GM12878 (cell line): Measurements from ENCODE around the gene THADA. TPM values are rescaled to one million over a fixed set of nuclear protein-coding genes. Genes with fewer than 3 reads are reported as not detected.

Experiments used
- ATAC-seq: fragments of 200-7000 bp; cut with Tn5 transposase; 3 replicates; pipeline ENCODE4 v1.9.1; 2020; ENCODE audit warnings: mild to moderate bottlenecking, moderate library complexity
- BruUV-seq: library from RNA; stranded (reverse); fragments of 400-500 nt; replicated peaks from 2 replicates; lab custom pipeline; 2021; lab: Mats Ljungman, UMichigan
- CTCF ChIA-PET: fragments of 300-600 bp; sonication (Branson Sonifier 250); formaldehyde crosslinking; extraction: SDS; loops from one replicate; lab custom pipeline; 2021; ENCODE audit warnings: inconsistent platforms; lab: Yijun Ruan, JAX
- POLR2A ChIA-PET: fragments of 350-600 bp; formaldehyde crosslinking; extraction: SDS; loops from one replicate; lab custom pipeline; 2021; ENCODE audit warnings: inconsistent platforms; lab: Charles Lee
- RAD21 ChIA-PET: fragments of 300-600 bp; sonication (Branson Sonifier 250); formaldehyde crosslinking; loops from one replicate; lab custom pipeline; 2023; ENCODE audit warnings: antibody characterized with exemption; ENCODE audit not compliant: unreplicated experiment; lab: Charles Lee
- SMC1A ChIA-PET: fragments of 300-600 bp; sonication (Branson Sonifier 250); formaldehyde crosslinking; loops from one replicate; lab custom pipeline; 2023; ENCODE audit not compliant: unreplicated experiment, uncharacterized antibody; lab: Charles Lee
- DNase-seq: peaks from one replicate; pipeline ENCODE4 v3.0.0-alpha.2; 2011; ENCODE audit warnings: low read depth, low spot score
- FAIRE-seq: peaks from 3 replicates; lab custom pipeline; 2011; peaks lifted over from hg19 to GRCh38; lab: Jason Lieb, UNC
- H2AFZ ChIP-seq: 2 replicates; pipeline ENCODE4 v1.6.0; 2011; ENCODE audit warnings: low read depth, low read length, control low read depth; ENCODE audit not compliant: control insufficient read depth
- H3K27ac ChIP-seq: 2 replicates; pipeline ENCODE4 v1.5.1; 2011; ENCODE audit warnings: control low read depth; ENCODE audit not compliant: control insufficient read depth, insufficient read depth
- H3K27me3 ChIP-seq, 2 experiments: replicated peaks in 1 of 2; 2 replicates each; pipeline versions ENCODE4 v1.6.0 to v1.6.1; 2011; ENCODE audit warnings: low read length in 1 of 2; ENCODE audit not compliant: control insufficient read depth in 2 of 2, insufficient read depth in 2 of 2
- H3K36me3 ChIP-seq, 2 experiments: 2 replicates each; pipeline ENCODE4 v1.5.1; 2011; ENCODE audit warnings: low read length in 1 of 2; ENCODE audit not compliant: control insufficient read depth in 2 of 2, insufficient read depth in 2 of 2
- H3K4me1 ChIP-seq: 2 replicates; pipeline ENCODE4 v1.6.1; 2011; ENCODE audit warnings: mild to moderate bottlenecking, low read length, moderate library complexity, mixed read lengths; ENCODE audit not compliant: control insufficient read depth, insufficient read depth
- H3K4me2 ChIP-seq: 2 replicates; pipeline ENCODE4 v1.6.0; 2011; ENCODE audit warnings: control low read depth; ENCODE audit not compliant: control insufficient read depth, insufficient read depth
- H3K4me3 ChIP-seq: fragments of 200-600 bp; sonication (generic); 2 replicates; pipeline ENCODE4 v1.5.1; 2016
- H3K79me2 ChIP-seq: 2 replicates; pipeline ENCODE4 v1.6.0; 2011; ENCODE audit warnings: low read length; ENCODE audit not compliant: control insufficient read depth, insufficient read depth
- H3K9ac ChIP-seq: 2 replicates; pipeline ENCODE4 v1.8.0; 2011; ENCODE audit warnings: low read length, control low read depth, mixed read lengths; ENCODE audit not compliant: control insufficient read depth, insufficient read depth
- H3K9me3 ChIP-seq: replicated peaks from 3 replicates; pipeline ENCODE4 v1.5.1; 2011; ENCODE audit warnings: mild to moderate bottlenecking, low read length; ENCODE audit not compliant: control insufficient read depth, insufficient read depth
- H4K20me1 ChIP-seq: 2 replicates; pipeline ENCODE4 v1.6.0; 2011; ENCODE audit not compliant: control insufficient read depth, insufficient read depth
- BACH1 ChIP-seq: fragments of 450-650 bp; IDR thresholded peaks from 2 replicates; pipeline ENCODE4 v1.6.1; 2017; ENCODE audit warnings: mild to moderate bottlenecking, borderline replicate concordance
- IRF4 ChIP-seq: IDR thresholded peaks from 2 replicates; pipeline ENCODE4 v1.6.1; 2011; ENCODE audit warnings: low read depth, low read length
- KLF5 ChIP-seq: fragments of 450-650 bp; IDR thresholded peaks from 2 replicates; pipeline ENCODE4 v1.6.1; 2014; ENCODE audit warnings: mild to moderate bottlenecking; ENCODE audit not compliant: partially characterized antibody
- MTA2 ChIP-seq: fragments of 450-650 bp; IDR thresholded peaks from 2 replicates; pipeline ENCODE4 v1.6.1; 2016; ENCODE audit warnings: low read depth, mild to moderate bottlenecking, moderate library complexity
- RELB ChIP-seq: fragments of 450-650 bp; IDR thresholded peaks from 2 replicates; pipeline ENCODE4 v1.6.1; 2017; ENCODE audit warnings: low read depth, mild to moderate bottlenecking, moderate library complexity
- WGBS: methylation state at CpG from one replicate; pipeline ENCODE4 v1.1.6; 2016; ENCODE audit warnings: low lambda C conversion rate; ENCODE audit not compliant: insufficient replicate concordance, insufficient coverage; ENCODE audit errors: missing lambda C conversion rate; 5-methylcytosine and 5-hydroxymethylcytosine counted together
- in situ Hi-C: fragments of 300-500 bp; cut with MboI; formaldehyde crosslinking; loops from 9 replicates; pipeline ENCODE4 v1.14.3; 2018; ENCODE audit warnings: mixed read lengths
- intact Hi-C: fragments of 100-400 bp; cut with micrococcal nuclease; formaldehyde crosslinking; loops from one replicate; pipeline ENCODE4 v1.14.2; 2022; ENCODE audit not compliant: unreplicated experiment
- polyA plus RNA-seq, 11 experiments: library from polyadenylated mRNA; depleted of rRNA in 4 of 11; unstranded in 6 of 11; stranded (reverse) in 5 of 11; fragments of >200 nt; fragmentation: Nextera tagmentation in 4 of 11; fragmentation: Illumina TruSeq in 1 of 11; extraction: Ambion mirVana in 4 of 11; extraction: Trizol in 1 of 11; gene quantifications; 1 replicate in 1 of 11; 2 replicates in 10 of 11; pipeline versions ENCODE4 v1.2.1 to v1.2.3, GENCODE V29; 2011 to 2016; ENCODE audit warnings: inconsistent platforms in 2 of 11, missing spikeins in 2 of 11, low read depth in 1 of 11
- total RNA-seq, 4 experiments: library from RNA; depleted of rRNA in 3 of 4; stranded (reverse); fragments of >200 nt in 3 of 4; fragmentation: Illumina TruSeq in 1 of 4; extraction: Trizol in 1 of 4; gene quantifications; 2 replicates each; pipeline versions ENCODE4 v1.2.1 to v1.2.3, GENCODE V29; 2013 to 2021

THADA gene
- total and polyA plus RNA-seq, 10 of the 15 experiments (the other 5 are each of a cell fraction or from before 2014, with no cell fraction given), result 14.6 to 33.2 (median 23.2) TPM

GRCh38 chr2:43493954-43494353 is 101.9 kb downstream of the THADA start:
- Histone ChIP-seq H3K9me3 (no peaks in the 10 kb centered on the region), H3K4me1 (no peaks in the 10 kb centered on the region), H3K36me3 (no peaks in the 10 kb centered on the region; a peak in 2 of 4 replicates), H3K4me2 (no peak overlapping the region), H3K27me3 (no peaks in the 10 kb centered on the region), H3K4me3 (no peak overlapping the region), H3K79me2 (no peaks in the 10 kb centered on the region), H3K27ac (no peak overlapping the region), H3K9ac (no peak overlapping the region), H4K20me1 (no peaks in the 10 kb centered on the region), H2AFZ (no peak overlapping the region)
- DNase-seq (no peak), ATAC-seq (no peak), FAIRE-seq (no peak)
- POLR2A ChIA-PET, result interaction anchor here (1.5 kb wide), 1 partner anchor 30 kb away, joined by 3 read pairs; no protein-coding TSS in a partner anchor
- SMC1A ChIA-PET, result interaction anchor here (0.7 to 6.1 kb wide), 5 partner anchors 9 to 546 kb away, joined by 3 to 47 read pairs (median 4); no protein-coding TSS in a partner anchor
- 100% methylated on average over 1 of the region's 1 CpG for WGBS
- in situ Hi-C loops (no loop called here), intact Hi-C loops (no loop called here)
- no TSS peak for BruUV-seq
- CTCF ChIA-PET, result interaction anchor here (0.6 to 2.8 kb wide), 7 partner anchors 9 to 666 kb away, joined by 3 to 22 read pairs (median 4); no protein-coding TSS in a partner anchor
- RAD21 ChIA-PET, result interaction anchor here (2.1 to 2.7 kb wide), 2 partner anchors 33 to 83 kb away, joined by 5 read pairs; no protein-coding TSS in a partner anchor
- TF ChIP-seq IRF4 (no peak), RELB (no peak), KLF5 (no peak)

GRCh38 chr2:43491065-43491639 is 104.7 kb downstream of the THADA start:
- RAD21 ChIA-PET, result interaction anchor here (0.8 to 1.6 kb wide), 6 partner anchors 8 to 220 kb away, joined by 3 to 6 read pairs (median 3); no protein-coding TSS in a partner anchor

More at GRCh38 chr2:43491065-43491639, 104.7 kb downstream of the THADA start:
- Histone ChIP-seq H3K4me3 (no peak overlapping the region), H3K9ac (no peak overlapping the region), H3K9me3 (no peaks in the 10 kb centered on the region), H2AFZ (no peak overlapping the region), H3K79me2 (no peaks in the 10 kb centered on the region), H3K27me3 (no peaks in the 10 kb centered on the region), H3K4me1 (no peaks in the 10 kb centered on the region), H3K27ac (no peak overlapping the region), H4K20me1 (no peaks in the 10 kb centered on the region), H3K4me2 (no peak overlapping the region), H3K36me3 (no peaks in the 10 kb centered on the region; a peak in 1 of 4 replicates)
- peak; percentile 90 for TF ChIP-seq MTA2
- TF ChIP-seq BACH1, result no peak
- DNase-seq (no peak), FAIRE-seq (peak; percentile 18), ATAC-seq (peak; percentile 36; the same call in 2 of the 3 replicates)
- intact Hi-C loops, result loop anchor here (2.0 kb wide), 1 partner anchor 50 kb away; no protein-coding TSS in a partner anchor
- in situ Hi-C loops, result no loop called here
- no TSS peak for BruUV-seq
- WGBS, result 92% methylated on average over 2 of the region's 2 CpGs
- SMC1A ChIA-PET, result interaction anchor here (0.6 to 6.1 kb wide), 8 partner anchors 8 to 79 kb away, joined by 3 to 47 read pairs (median 6); no protein-coding TSS in a partner anchor
- POLR2A ChIA-PET, result no interaction called here
- CTCF ChIA-PET, result interaction anchor here (0.8 to 2.0 kb wide), 8 partner anchors 9 to 546 kb away, joined by 3 to 11 read pairs (median 4); no protein-coding TSS in a partner anchor
